Neutrophil (primary cell): ENCODE measurements around the gene PADI2.

ENCODE experiments used
- H3K27ac ChIP-seq: fragments of 200-600 bp; sonication (generic); 2 replicates; pipeline ENCODE4 v1.5.1; 2016; ENCODE audit warnings: mild to moderate bottlenecking, moderate library complexity
- H3K27me3 ChIP-seq: fragments of 200-600 bp; sonication (generic); 2 replicates; pipeline ENCODE4 v1.6.0; 2016; ENCODE audit warnings: mild to moderate bottlenecking
- H3K36me3 ChIP-seq: fragments of 200-600 bp; sonication (generic); 2 replicates; pipeline ENCODE4 v1.5.1; 2017
- H3K4me1 ChIP-seq, 2 experiments: fragments of 200-600 bp in 1 of 2; sonication (generic) in 1 of 2; 1 replicate in 1 of 2; 2 replicates in 1 of 2; pipeline versions ENCODE4 v1.5.1 to v1.6.1; 2013 to 2016; ENCODE audit warnings: low read depth in 1 of 2, low read length in 1 of 2, mild to moderate bottlenecking in 1 of 2, moderate library complexity in 1 of 2; ENCODE audit not compliant: control insufficient read depth in 1 of 2, insufficient read depth in 1 of 2
- H3K4me3 ChIP-seq, 2 experiments: fragments of 200-600 bp in 1 of 2; sonication (generic) in 1 of 2; 1 replicate in 1 of 2; 2 replicates in 1 of 2; pipeline ENCODE4 v1.5.1; 2013 to 2016; ENCODE audit warnings: low read depth in 1 of 2, low read length in 1 of 2, mild to moderate bottlenecking in 1 of 2, moderate library complexity in 1 of 2
- H3K9me3 ChIP-seq: fragments of 200-600 bp; sonication (generic); 2 replicates; pipeline ENCODE4 v1.5.1; 2016
- TF ChIP-seq, protein P1 (sequence below): fragments of 200-600 bp; sonication (generic); IDR thresholded peaks from 2 replicates; pipeline ENCODE4 v1.5.1; 2016; ENCODE audit warnings: antibody characterized with exemption

The PADI2 gene

DNA sequence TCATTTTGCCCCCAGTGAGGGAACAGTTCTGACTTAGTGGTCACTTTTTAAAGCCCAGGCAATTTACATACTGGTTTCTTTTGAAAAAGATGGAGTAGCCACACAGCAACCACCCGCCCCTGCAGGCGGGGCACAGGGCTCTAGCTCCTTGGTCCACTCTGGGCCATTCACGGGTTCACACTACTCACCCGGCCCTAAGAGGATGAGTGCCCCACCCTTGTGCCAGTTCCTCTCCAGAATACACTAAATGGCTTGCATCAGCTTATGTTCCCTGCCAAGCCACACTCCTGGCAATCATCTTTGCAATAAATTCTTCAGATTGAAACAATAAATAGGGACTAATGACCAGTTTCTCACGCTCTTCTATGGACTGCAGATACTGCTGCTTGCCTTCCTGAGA is 91.8 kb downstream of the PADI2 start:
- no peak overlapping the region for H3K4me3 ChIP-seq
- peaks cover 9 to 11% of the 10 kb centered on the region in 2 experiments for H3K4me1 ChIP-seq
- H3K27me3 ChIP-seq, result no peaks in the 10 kb centered on the region
- H3K9me3 ChIP-seq, result no peaks in the 10 kb centered on the region
- H3K36me3 ChIP-seq, result peaks cover 87% of the 10 kb centered on the region
- TF ChIP-seq, protein P1, sequence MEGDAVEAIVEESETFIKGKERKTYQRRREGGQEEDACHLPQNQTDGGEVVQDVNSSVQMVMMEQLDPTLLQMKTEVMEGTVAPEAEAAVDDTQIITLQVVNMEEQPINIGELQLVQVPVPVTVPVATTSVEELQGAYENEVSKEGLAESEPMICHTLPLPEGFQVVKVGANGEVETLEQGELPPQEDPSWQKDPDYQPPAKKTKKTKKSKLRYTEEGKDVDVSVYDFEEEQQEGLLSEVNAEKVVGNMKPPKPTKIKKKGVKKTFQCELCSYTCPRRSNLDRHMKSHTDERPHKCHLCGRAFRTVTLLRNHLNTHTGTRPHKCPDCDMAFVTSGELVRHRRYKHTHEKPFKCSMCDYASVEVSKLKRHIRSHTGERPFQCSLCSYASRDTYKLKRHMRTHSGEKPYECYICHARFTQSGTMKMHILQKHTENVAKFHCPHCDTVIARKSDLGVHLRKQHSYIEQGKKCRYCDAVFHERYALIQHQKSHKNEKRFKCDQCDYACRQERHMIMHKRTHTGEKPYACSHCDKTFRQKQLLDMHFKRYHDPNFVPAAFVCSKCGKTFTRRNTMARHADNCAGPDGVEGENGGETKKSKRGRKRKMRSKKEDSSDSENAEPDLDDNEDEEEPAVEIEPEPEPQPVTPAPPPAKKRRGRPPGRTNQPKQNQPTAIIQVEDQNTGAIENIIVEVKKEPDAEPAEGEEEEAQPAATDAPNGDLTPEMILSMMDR, result no peak
- peak overlapping the region; percentile 28 for H3K27ac ChIP-seq

DNA sequence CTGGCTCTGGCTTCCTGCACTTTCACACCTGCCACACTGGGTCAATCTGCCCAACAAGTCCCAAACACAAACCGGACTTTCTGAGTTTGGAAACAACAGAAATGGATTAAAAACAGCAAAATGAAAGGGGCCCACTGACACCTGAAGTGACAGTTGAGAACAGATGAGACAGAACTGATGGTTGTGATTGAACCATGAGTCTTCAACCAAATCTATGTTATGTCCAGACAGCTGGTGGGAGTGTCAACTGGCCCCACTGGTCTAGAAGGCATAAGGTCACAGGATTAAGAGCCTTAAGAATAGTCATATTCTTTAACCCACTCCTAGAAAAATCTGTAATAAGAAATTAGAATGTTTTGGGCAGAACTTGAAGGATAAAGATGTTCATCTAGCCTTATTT is 94.5 kb downstream of the PADI2 start:
- Histone ChIP-seq H3K27ac (no peak overlapping the region), H3K27me3 (no peaks in the 10 kb centered on the region), H3K4me3 (no peak overlapping the region), H3K9me3 (no peaks in the 10 kb centered on the region), H3K36me3 (peaks cover 96% of the 10 kb centered on the region), H3K4me1 (peaks cover 9 to 11% of the 10 kb centered on the region in 2 experiments)
- TF ChIP-seq, protein P1, result no peak

DNA sequence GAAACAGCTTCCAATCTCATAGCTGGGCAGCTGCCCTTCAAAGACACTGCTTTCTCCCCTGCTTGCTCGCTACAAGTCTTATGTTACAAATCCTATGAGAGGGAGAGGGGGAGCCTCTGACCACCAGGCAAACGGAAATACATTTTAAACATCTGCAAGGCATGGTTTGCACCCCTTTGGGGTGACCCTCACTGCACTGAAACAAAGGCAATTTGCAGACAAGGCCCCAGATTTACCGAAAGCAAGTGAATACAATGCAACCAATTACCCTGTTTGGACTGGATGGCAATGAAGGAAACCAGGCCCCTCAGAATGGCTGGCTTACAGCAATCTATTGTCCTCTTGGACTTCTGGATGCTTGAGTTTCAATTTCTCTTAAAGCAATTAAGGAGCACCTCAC is 95.7 kb downstream of the PADI2 start:
- Histone ChIP-seq H3K27ac (peak overlapping the region; percentile 32), H3K4me3 (no peak overlapping the region), H3K36me3 (peaks cover 98% of the 10 kb centered on the region), H3K27me3 (no peaks in the 10 kb centered on the region), H3K9me3 (no peaks in the 10 kb centered on the region), H3K4me1 (peaks cover 9 to 11% of the 10 kb centered on the region in 2 experiments)
- TF ChIP-seq, protein P1, result no peak

DNA sequence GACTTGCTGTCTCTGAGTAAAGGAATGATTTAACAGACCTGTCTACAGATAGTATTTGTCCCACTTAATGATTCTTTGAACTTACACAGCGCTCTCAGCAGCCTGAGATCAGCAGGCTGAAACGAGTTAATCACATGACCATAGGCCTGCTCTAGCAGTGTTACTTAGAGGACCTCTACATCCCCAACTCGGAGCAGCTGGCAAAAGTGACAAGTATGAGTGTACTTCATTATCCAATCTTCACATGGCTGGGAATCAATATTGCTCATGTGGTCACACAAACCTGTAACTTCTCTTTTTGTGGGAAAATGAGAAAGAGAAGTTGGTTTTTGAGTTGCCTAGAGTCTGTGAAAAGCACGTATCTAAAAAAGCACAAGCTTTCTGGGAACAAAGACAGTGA is 96.1 kb downstream of the PADI2 start:
- H3K4me1 ChIP-seq, result peaks cover 9 to 11% of the 10 kb centered on the region in 2 experiments
- H3K27me3 ChIP-seq, result no peaks in the 10 kb centered on the region
- TF ChIP-seq, protein P1, result no peak
- H3K36me3 ChIP-seq, result peaks cover 98% of the 10 kb centered on the region
- no peaks in the 10 kb centered on the region for H3K9me3 ChIP-seq
- H3K4me3 ChIP-seq, result no peak overlapping the region
- peak overlapping the region; percentile 32 for H3K27ac ChIP-seq

DNA sequence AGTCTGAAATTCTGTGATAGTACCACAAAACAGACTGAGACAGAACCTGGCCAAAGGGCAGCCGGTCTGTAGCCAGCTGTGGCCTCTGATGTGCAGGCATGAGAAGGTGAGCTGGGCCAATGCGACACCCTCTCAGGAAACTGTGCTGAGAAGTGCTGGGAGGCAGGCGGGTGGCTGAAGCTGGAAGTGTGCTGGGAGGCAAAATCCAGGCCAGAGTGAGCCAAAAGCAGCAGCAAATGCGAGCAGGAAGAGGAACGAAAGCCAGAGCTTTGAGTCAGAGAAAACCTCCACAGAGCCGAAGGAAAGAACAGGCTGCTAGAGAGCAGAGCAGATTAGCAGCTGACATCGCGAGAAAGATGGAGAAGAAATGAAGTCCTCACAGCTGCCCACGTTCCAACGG is 97.4 kb downstream of the PADI2 start:
- H3K9me3 ChIP-seq, result no peaks in the 10 kb centered on the region
- H3K36me3 ChIP-seq, result peaks cover 90% of the 10 kb centered on the region
- TF ChIP-seq, protein P1, result no peak

DNA sequence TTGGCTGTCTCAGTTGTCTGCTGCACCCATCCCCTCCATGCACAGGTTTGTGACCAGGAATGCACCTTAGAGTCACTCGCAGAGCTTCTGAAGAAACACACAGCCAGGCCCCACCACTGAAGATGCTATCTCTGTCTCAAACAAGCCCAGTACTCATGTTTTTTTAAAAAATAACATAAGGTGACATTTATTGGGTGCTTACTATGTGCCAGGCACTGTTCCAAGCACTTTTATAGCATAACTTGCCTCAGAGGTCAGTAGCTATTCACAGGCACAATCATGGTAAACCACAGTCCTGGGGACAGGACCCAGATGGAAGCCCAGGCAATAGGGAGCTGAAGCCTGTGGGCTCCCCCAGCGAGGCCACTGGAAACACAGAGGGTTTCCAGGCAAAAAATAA is 98.7 kb downstream of the PADI2 start:
- H3K27ac ChIP-seq, result no peak overlapping the region
- H3K4me3 ChIP-seq, result no peak overlapping the region
- H3K27me3 ChIP-seq, result no peaks in the 10 kb centered on the region
- H3K36me3 ChIP-seq, result peaks cover 76% of the 10 kb centered on the region
- H3K9me3 ChIP-seq, result no peaks in the 10 kb centered on the region
- TF ChIP-seq, protein P1, result no peak
- peaks cover 16 to 20% of the 10 kb centered on the region in 2 experiments for H3K4me1 ChIP-seq

More for the DNA sequence above, 97.4 kb downstream of the PADI2 start:
- Histone ChIP-seq H3K4me3 (no peak overlapping the region), H3K4me1 (peaks cover 9 to 11% of the 10 kb centered on the region in 2 experiments), H3K27ac (no peak overlapping the region), H3K27me3 (no peaks in the 10 kb centered on the region)
